GM23338 (cell line): ENCODE measurements around the gene BZW2. TPM values are rescaled to one million over a fixed set of nuclear protein-coding genes. Genes with fewer than 3 reads are reported as not detected.
A peak's percentile ranks its signal among the peaks of the same experiment; 100 is the strongest.

Source experiments
- ATAC-seq: fragments of 200-7000 bp; cut with Tn5 transposase; 3 replicates; pipeline ENCODE4 v1.9.1; 2020
- DNase-seq: peaks from one replicate; pipeline ENCODE4 v3.0.0-alpha.2; 2015; ENCODE audit warnings: low spot score
- H2AFZ ChIP-seq: fragments of 200-600 bp; sonication (generic); 2 replicates; pipeline ENCODE4 v1.8.0; 2016; ENCODE audit warnings: antibody characterized with exemption, mild to moderate bottlenecking, moderate library complexity
- H3F3A ChIP-seq: fragments of 200-600 bp; sonication (generic); replicated peaks from 2 replicates; pipeline ENCODE4 v1.8.0; 2017; ENCODE audit warnings: antibody characterized with exemption, mixed run types, low read depth
- H3K27ac ChIP-seq: fragments of 200-600 bp; sonication (generic); 2 replicates; pipeline ENCODE4 v1.6.1; 2016; ENCODE audit warnings: low read depth
- H3K27me3 ChIP-seq: fragments of 200-600 bp; sonication (generic); 2 replicates; pipeline ENCODE4 v1.8.0; 2016; ENCODE audit warnings: mild to moderate bottlenecking, mixed run types, moderate library complexity; ENCODE audit not compliant: insufficient read depth
- H3K36me3 ChIP-seq: fragments of 200-600 bp; sonication (generic); 2 replicates; pipeline ENCODE4 v1.8.0; 2016; ENCODE audit warnings: mild to moderate bottlenecking; ENCODE audit not compliant: insufficient read depth
- H3K4me1 ChIP-seq: fragments of 200-600 bp; sonication (generic); 2 replicates; pipeline ENCODE4 v1.8.0; 2016; ENCODE audit warnings: mild to moderate bottlenecking, moderate library complexity; ENCODE audit not compliant: insufficient read depth
- H3K4me2 ChIP-seq: fragments of 200-600 bp; sonication (generic); 2 replicates; pipeline ENCODE4 v1.7.1; 2017; ENCODE audit warnings: mixed run types
- H3K4me3 ChIP-seq: fragments of 200-600 bp; sonication (generic); 2 replicates; pipeline ENCODE4 v1.6.1; 2016; ENCODE audit warnings: mixed run types
- H3K79me2 ChIP-seq: fragments of 200-600 bp; sonication (generic); replicated peaks from 2 replicates; pipeline ENCODE4 v1.8.0; 2017; ENCODE audit warnings: mild to moderate bottlenecking; ENCODE audit not compliant: insufficient read depth
- H3K9me2 ChIP-seq: fragments of 200-600 bp; sonication (generic); 2 replicates; pipeline ENCODE4 v1.8.0; 2017; ENCODE audit not compliant: insufficient read depth
- H4K20me1 ChIP-seq: fragments of 200-600 bp; sonication (generic); replicated peaks from 2 replicates; pipeline ENCODE4 v1.8.0; 2017; ENCODE audit warnings: mild to moderate bottlenecking; ENCODE audit not compliant: insufficient read depth
- H3K27ac Mint-ChIP-seq: 2 replicates; pipeline ENCODE4 v1.8.0; 2020; ENCODE audit warnings: inconsistent platforms, mild to moderate bottlenecking, moderate library complexity, mixed read lengths
- H3K27me3 Mint-ChIP-seq: 3 replicates; pipeline ENCODE4 v1.8.0; 2022; ENCODE audit warnings: low read depth, mild to moderate bottlenecking, moderate library complexity, mixed read lengths, inconsistent platforms; ENCODE audit not compliant: insufficient read depth, poor library complexity
- H3K36me3 Mint-ChIP-seq: 3 replicates; pipeline ENCODE4 v1.8.0; 2021; ENCODE audit warnings: low read depth, mild to moderate bottlenecking, inconsistent platforms, moderate library complexity, mixed read lengths
- H3K4me1 Mint-ChIP-seq: 3 replicates; pipeline ENCODE4 v1.8.0; 2020; ENCODE audit warnings: mild to moderate bottlenecking, inconsistent platforms, mixed read lengths
- H3K4me3 Mint-ChIP-seq: 3 replicates; pipeline ENCODE4 v1.8.0; 2021; ENCODE audit warnings: moderate library complexity, mild to moderate bottlenecking, inconsistent platforms, mixed read lengths
- H3K9me3 Mint-ChIP-seq: 3 replicates; pipeline ENCODE4 v1.8.0; 2020; ENCODE audit warnings: moderate library complexity, mild to moderate bottlenecking, inconsistent platforms, mixed read lengths
- CREB1 ChIP-seq: fragments of 250-450 bp; sonication (Bioruptor Pico); IDR thresholded peaks from 2 replicates; pipeline ENCODE4 v1.5.0; 2020; ENCODE audit warnings: low read depth, mild to moderate bottlenecking, moderate library complexity
- EZH2phosphoT487 ChIP-seq: fragments of 200-600 bp; sonication (generic); IDR thresholded peaks from one replicate; pipeline ENCODE4 v1.8.1; 2018; ENCODE audit warnings: antibody characterized with exemption; ENCODE audit not compliant: unreplicated experiment
- JUNB ChIP-seq: IDR thresholded peaks from one replicate; pipeline ENCODE4 v1.6.1; 2016; ENCODE audit warnings: antibody characterized with exemption; ENCODE audit not compliant: unreplicated experiment
- NANOG ChIP-seq: IDR thresholded peaks from 2 replicates; pipeline ENCODE4 v1.6.1; 2016; ENCODE audit warnings: antibody characterized with exemption, borderline replicate concordance
- POLR2AphosphoS5 ChIP-seq: IDR thresholded peaks from 2 replicates; pipeline ENCODE4 v1.6.1; 2016; ENCODE audit warnings: antibody characterized with exemption, low read depth
- ZNF331 ChIP-seq: fragments of 250-450 bp; sonication (Bioruptor Pico); IDR thresholded peaks from 2 replicates; pipeline ENCODE4 v1.5.0; 2020; ENCODE audit warnings: low read depth, mild to moderate bottlenecking, moderate library complexity
- polyA plus RNA-seq: library from polyadenylated mRNA; unstranded; fragments of >200 nt; fragmentation: Nextera tagmentation; extraction: Ambion mirVana; gene quantifications from 2 replicates; pipeline ENCODE4 v1.2.1, GENCODE V29; 2016
- total RNA-seq: library from RNA; depleted of rRNA; stranded (reverse); fragments of >200 nt; shearing (Covaris generic); gene quantifications from 2 replicates; pipeline ENCODE4 v1.2.3, GENCODE V29; 2014
- TF ChIP-seq, protein P1 (sequence below): fragments of 250-450 bp; sonication (Bioruptor Pico); IDR thresholded peaks from 2 replicates; pipeline ENCODE4 v1.5.0; 2020; ENCODE audit warnings: mild to moderate bottlenecking, moderate library complexity
- TF ChIP-seq, protein P2 (sequence below): IDR thresholded peaks from 2 replicates; pipeline ENCODE4 v1.6.1; 2016; ENCODE audit warnings: antibody characterized with exemption
- TF ChIP-seq, protein P3 (sequence below): IDR thresholded peaks from one replicate; pipeline ENCODE4 v1.6.1; 2018; ENCODE audit warnings: antibody characterized with exemption; ENCODE audit not compliant: unreplicated experiment
- TF ChIP-seq, protein P4 (sequence below), 2 experiments: fragments of 200-600 bp in 1 of 2; sonication (generic) in 1 of 2; conservative IDR thresholded peaks; 2 replicates each; pipeline versions ENCODE4 v1.5.1 to v1.6.1; 2016 to 2017; ENCODE audit warnings: antibody characterized with exemption in 2 of 2, low read depth in 2 of 2, mild to moderate bottlenecking in 2 of 2, moderate library complexity in 1 of 2

Gene BZW2
- total and polyA plus RNA-seq, 2 experiments from 2014 or later = 88.8 to 108 TPM

- Mint-ChIP-seq H3K9me3 (no peaks in the 10 kb centered on the region), H3K4me1 (peaks cover 11% of the 10 kb centered on the region), H3K36me3 (peaks cover 56% of the 10 kb centered on the region), H3K4me3 (no peak overlapping the region), H3K27ac (peak overlapping the region; percentile 70), H3K27me3 (peaks cover 2% of the 10 kb centered on the region)
- no peaks in the 10 kb centered on the region for H3K9me2 ChIP-seq
- DNase-seq (no peak), ATAC-seq (no peak)
- H3K27me3 ChIP-seq = no peaks in the 10 kb centered on the region
- no peaks in the 10 kb centered on the region; the same call in 1 of the 2 replicates for H3K79me2 ChIP-seq
- H3K4me1 ChIP-seq = no peaks in the 10 kb centered on the region
- TF ChIP-seq JUNB = no peak
- peaks cover 34% of the 10 kb centered on the region for H3K36me3 ChIP-seq
- H4K20me1 ChIP-seq = peaks cover 3% of the 10 kb centered on the region; the same call in 1 of the 2 replicates
- no peak overlapping the region for H2AFZ ChIP-seq
- no peaks in the 10 kb centered on the region for H3F3A ChIP-seq
- H3K4me3 ChIP-seq = no peak overlapping the region
- no peak overlapping the region for H3K27ac ChIP-seq
- H3K4me2 ChIP-seq = no peak overlapping the region
Observed at GRCh38 chr7:16685535-16685934, 39.6 kb downstream of the BZW2 start.

GRCh38 chr7:16688249-16688648, 42.3 kb downstream of the BZW2 start:
- Mint-ChIP-seq H3K9me3 (no peaks in the 10 kb centered on the region), H3K27ac (no peak overlapping the region; the same call in 1 of the 2 replicates), H3K27me3 (peaks cover 2% of the 10 kb centered on the region), H3K4me3 (no peak overlapping the region), H3K4me1 (peaks cover 11% of the 10 kb centered on the region), H3K36me3 (peaks cover 51% of the 10 kb centered on the region)
- Histone ChIP-seq H3K9me2 (no peaks in the 10 kb centered on the region), H3K27me3 (no peaks in the 10 kb centered on the region), H3F3A (no peaks in the 10 kb centered on the region), H3K79me2 (no peaks in the 10 kb centered on the region; the same call in 1 of the 2 replicates), H2AFZ (no peak overlapping the region), H3K4me3 (no peak overlapping the region), H3K4me1 (no peaks in the 10 kb centered on the region), H3K36me3 (peaks cover 17% of the 10 kb centered on the region), H3K4me2 (no peak overlapping the region), H3K27ac (no peak overlapping the region), H4K20me1 (peaks cover 3% of the 10 kb centered on the region; the same call in 1 of the 2 replicates)
- ATAC-seq (no peak), DNase-seq (peak; percentile 4)
- TF ChIP-seq EZH2phosphoT487 = no peak
- TF ChIP-seq NANOG = no peak
- TF ChIP-seq, protein P1, sequence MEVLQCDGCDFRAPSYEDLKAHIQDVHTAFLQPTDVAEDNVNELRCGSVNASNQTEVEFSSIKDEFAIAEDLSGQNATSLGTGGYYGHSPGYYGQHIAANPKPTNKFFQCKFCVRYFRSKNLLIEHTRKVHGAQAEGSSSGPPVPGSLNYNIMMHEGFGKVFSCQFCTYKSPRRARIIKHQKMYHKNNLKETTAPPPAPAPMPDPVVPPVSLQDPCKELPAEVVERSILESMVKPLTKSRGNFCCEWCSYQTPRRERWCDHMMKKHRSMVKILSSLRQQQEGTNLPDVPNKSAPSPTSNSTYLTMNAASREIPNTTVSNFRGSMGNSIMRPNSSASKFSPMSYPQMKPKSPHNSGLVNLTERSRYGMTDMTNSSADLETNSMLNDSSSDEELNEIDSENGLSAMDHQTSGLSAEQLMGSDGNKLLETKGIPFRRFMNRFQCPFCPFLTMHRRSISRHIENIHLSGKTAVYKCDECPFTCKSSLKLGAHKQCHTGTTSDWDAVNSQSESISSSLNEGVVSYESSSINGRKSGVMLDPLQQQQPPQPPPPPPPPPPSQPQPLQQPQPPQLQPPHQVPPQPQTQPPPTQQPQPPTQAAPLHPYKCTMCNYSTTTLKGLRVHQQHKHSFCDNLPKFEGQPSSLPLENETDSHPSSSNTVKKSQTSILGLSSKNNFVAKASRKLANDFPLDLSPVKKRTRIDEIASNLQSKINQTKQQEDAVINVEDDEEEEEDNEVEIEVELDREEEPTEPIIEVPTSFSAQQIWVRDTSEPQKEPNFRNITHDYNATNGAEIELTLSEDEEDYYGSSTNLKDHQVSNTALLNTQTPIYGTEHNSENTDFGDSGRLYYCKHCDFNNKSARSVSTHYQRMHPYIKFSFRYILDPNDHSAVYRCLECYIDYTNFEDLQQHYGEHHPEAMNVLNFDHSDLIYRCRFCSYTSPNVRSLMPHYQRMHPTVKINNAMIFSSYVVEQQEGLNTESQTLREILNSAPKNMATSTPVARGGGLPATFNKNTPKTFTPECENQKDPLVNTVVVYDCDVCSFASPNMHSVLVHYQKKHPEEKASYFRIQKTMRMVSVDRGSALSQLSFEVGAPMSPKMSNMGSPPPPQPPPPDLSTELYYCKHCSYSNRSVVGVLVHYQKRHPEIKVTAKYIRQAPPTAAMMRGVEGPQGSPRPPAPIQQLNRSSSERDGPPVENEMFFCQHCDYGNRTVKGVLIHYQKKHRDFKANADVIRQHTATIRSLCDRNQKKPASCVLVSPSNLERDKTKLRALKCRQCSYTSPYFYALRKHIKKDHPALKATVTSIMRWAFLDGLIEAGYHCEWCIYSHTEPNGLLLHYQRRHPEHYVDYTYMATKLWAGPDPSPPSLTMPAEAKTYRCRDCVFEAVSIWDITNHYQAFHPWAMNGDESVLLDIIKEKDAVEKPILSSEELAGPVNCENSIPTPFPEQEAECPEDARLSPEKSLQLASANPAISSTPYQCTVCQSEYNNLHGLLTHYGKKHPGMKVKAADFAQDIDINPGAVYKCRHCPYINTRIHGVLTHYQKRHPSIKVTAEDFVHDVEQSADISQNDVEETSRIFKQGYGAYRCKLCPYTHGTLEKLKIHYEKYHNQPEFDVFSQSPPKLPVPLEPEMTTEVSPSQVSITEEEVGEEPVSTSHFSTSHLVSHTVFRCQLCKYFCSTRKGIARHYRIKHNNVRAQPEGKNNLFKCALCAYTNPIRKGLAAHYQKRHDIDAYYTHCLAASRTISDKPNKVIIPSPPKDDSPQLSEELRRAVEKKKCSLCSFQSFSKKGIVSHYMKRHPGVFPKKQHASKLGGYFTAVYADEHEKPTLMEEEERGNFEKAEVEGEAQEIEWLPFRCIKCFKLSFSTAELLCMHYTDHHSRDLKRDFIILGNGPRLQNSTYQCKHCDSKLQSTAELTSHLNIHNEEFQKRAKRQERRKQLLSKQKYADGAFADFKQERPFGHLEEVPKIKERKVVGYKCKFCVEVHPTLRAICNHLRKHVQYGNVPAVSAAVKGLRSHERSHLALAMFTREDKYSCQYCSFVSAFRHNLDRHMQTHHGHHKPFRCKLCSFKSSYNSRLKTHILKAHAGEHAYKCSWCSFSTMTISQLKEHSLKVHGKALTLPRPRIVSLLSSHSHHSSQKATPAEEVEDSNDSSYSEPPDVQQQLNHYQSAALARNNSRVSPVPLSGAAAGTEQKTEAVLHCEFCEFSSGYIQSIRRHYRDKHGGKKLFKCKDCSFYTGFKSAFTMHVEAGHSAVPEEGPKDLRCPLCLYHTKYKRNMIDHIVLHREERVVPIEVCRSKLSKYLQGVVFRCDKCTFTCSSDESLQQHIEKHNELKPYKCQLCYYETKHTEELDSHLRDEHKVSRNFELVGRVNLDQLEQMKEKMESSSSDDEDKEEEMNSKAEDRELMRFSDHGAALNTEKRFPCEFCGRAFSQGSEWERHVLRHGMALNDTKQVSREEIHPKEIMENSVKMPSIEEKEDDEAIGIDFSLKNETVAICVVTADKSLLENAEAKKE = no peak
- TF ChIP-seq, protein P2, sequence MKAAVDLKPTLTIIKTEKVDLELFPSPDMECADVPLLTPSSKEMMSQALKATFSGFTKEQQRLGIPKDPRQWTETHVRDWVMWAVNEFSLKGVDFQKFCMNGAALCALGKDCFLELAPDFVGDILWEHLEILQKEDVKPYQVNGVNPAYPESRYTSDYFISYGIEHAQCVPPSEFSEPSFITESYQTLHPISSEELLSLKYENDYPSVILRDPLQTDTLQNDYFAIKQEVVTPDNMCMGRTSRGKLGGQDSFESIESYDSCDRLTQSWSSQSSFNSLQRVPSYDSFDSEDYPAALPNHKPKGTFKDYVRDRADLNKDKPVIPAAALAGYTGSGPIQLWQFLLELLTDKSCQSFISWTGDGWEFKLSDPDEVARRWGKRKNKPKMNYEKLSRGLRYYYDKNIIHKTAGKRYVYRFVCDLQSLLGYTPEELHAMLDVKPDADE = no peak
- no peak for TF ChIP-seq POLR2AphosphoS5
- TF ChIP-seq JUNB = no peak
- no peak for TF ChIP-seq CREB1 (CRISPR knock-in tag)
- TF ChIP-seq, protein P3, sequence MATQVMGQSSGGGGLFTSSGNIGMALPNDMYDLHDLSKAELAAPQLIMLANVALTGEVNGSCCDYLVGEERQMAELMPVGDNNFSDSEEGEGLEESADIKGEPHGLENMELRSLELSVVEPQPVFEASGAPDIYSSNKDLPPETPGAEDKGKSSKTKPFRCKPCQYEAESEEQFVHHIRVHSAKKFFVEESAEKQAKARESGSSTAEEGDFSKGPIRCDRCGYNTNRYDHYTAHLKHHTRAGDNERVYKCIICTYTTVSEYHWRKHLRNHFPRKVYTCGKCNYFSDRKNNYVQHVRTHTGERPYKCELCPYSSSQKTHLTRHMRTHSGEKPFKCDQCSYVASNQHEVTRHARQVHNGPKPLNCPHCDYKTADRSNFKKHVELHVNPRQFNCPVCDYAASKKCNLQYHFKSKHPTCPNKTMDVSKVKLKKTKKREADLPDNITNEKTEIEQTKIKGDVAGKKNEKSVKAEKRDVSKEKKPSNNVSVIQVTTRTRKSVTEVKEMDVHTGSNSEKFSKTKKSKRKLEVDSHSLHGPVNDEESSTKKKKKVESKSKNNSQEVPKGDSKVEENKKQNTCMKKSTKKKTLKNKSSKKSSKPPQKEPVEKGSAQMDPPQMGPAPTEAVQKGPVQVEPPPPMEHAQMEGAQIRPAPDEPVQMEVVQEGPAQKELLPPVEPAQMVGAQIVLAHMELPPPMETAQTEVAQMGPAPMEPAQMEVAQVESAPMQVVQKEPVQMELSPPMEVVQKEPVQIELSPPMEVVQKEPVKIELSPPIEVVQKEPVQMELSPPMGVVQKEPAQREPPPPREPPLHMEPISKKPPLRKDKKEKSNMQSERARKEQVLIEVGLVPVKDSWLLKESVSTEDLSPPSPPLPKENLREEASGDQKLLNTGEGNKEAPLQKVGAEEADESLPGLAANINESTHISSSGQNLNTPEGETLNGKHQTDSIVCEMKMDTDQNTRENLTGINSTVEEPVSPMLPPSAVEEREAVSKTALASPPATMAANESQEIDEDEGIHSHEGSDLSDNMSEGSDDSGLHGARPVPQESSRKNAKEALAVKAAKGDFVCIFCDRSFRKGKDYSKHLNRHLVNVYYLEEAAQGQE = no peak
- TF ChIP-seq ZNF331 (CRISPR knock-in tag) = no peak
- TF ChIP-seq, protein P4, sequence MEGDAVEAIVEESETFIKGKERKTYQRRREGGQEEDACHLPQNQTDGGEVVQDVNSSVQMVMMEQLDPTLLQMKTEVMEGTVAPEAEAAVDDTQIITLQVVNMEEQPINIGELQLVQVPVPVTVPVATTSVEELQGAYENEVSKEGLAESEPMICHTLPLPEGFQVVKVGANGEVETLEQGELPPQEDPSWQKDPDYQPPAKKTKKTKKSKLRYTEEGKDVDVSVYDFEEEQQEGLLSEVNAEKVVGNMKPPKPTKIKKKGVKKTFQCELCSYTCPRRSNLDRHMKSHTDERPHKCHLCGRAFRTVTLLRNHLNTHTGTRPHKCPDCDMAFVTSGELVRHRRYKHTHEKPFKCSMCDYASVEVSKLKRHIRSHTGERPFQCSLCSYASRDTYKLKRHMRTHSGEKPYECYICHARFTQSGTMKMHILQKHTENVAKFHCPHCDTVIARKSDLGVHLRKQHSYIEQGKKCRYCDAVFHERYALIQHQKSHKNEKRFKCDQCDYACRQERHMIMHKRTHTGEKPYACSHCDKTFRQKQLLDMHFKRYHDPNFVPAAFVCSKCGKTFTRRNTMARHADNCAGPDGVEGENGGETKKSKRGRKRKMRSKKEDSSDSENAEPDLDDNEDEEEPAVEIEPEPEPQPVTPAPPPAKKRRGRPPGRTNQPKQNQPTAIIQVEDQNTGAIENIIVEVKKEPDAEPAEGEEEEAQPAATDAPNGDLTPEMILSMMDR (conservative IDR thresholded peaks at IDR 0.05; ENCODE audit: low read depth in 2 of 2) = no peak
